HCT116 (cell line): Measurements from ENCODE around the gene CUEDC2. TPM values are rescaled to one million over a fixed set of nuclear protein-coding genes. Genes with fewer than 3 reads are reported as not detected.

Experiments used
- ATAC-seq: fragments of 200-7000 bp; cut with Tn5 transposase; 2 replicates; pipeline ENCODE4 v1.9.1; 2020; ENCODE audit warnings: mild to moderate bottlenecking, moderate library complexity
- BruUV-seq: library from RNA; stranded (reverse); fragments of 400-500 nt; replicated peaks from 2 replicates; lab custom pipeline; 2021; lab: Mats Ljungman, UMichigan
- CTCF ChIA-PET: fragments of 300-600 bp; sonication (Branson Sonifier 250); formaldehyde crosslinking; loops from one replicate; lab custom pipeline; 2021; ENCODE audit warnings: antibody characterized with exemption; lab: Charles Lee
- POLR2A ChIA-PET: fragments of 300-600, 350-600 bp; sonication (Branson Sonifier 250); formaldehyde crosslinking; loops from one replicate; lab custom pipeline; 2021; ENCODE audit warnings: antibody characterized with exemption; lab: Charles Lee
- RAD21 ChIA-PET, 2 experiments: fragments of 300-600 bp; sonication (Branson Sonifier 250); formaldehyde crosslinking; loops; one replicate each; lab custom pipeline; 2023; ENCODE audit warnings: low total read pairs in 2 of 2; ENCODE audit not compliant: uncharacterized antibody in 2 of 2, unreplicated experiment in 2 of 2, low non-redundant PET in 1 of 2; lab: Charles Lee
- DNase-seq: peaks from one replicate; pipeline ENCODE4 v3.0.0-alpha.2; 2010; ENCODE audit warnings: low read depth, low spot score
- H2AFZ ChIP-seq: fragments of 200-600 bp; shearing (Covaris generic), sonication (generic); 2 replicates; pipeline ENCODE4 v1.6.1; 2017; ENCODE audit warnings: low read depth, mixed run types, mixed read lengths, antibody characterized with exemption, low read length; ENCODE audit not compliant: poor library complexity, severe bottlenecking
- H3K27ac ChIP-seq: 2 replicates; pipeline ENCODE4 v1.5.1; 2012; ENCODE audit warnings: low read depth, low read length
- H3K27me3 ChIP-seq: fragments of 200-600 bp; sonication (generic); 2 replicates; pipeline ENCODE4 v1.6.1; 2016; ENCODE audit warnings: mixed run types, low read length, mixed read lengths; ENCODE audit not compliant: insufficient read depth
- H3K36me3 ChIP-seq, 2 experiments: fragments of 200-500 bp in 1 of 2; fragments of 200-600 bp in 1 of 2; sonication (Bioruptor generic) in 1 of 2; sonication (generic) in 1 of 2; 2 replicates each; pipeline versions ENCODE4 v1.5.1 to v1.6.1; 2014 to 2016; ENCODE audit warnings: low read length in 2 of 2, inconsistent platforms in 1 of 2, mixed read lengths in 1 of 2, mixed run types in 1 of 2; ENCODE audit not compliant: insufficient read depth in 2 of 2, control insufficient read depth in 1 of 2
- H3K4me1 ChIP-seq, 2 experiments: fragments of 200-600 bp in 1 of 2; sonication (generic) in 1 of 2; 2 replicates each; pipeline versions ENCODE4 v1.5.1 to v1.6.1; 2012 to 2017; ENCODE audit warnings: low read length in 2 of 2, inconsistent platforms in 1 of 2, mild to moderate bottlenecking in 1 of 2, mixed read lengths in 1 of 2, mixed run types in 1 of 2, moderate library complexity in 1 of 2; ENCODE audit not compliant: insufficient read depth in 2 of 2, control insufficient read depth in 1 of 2
- H3K4me2 ChIP-seq: fragments of 200-600 bp; sonication (generic); 2 replicates; pipeline ENCODE4 v1.6.1; 2017; ENCODE audit warnings: mixed run types, low read length, mixed read lengths
- H3K4me3 ChIP-seq, 2 experiments: fragments of 200-600 bp in 1 of 2; sonication (generic) in 1 of 2; replicated peaks in 1 of 2; 2 replicates each; pipeline ENCODE4 v1.5.1; 2011 to 2016; ENCODE audit warnings: low read length in 2 of 2, control low read depth in 1 of 2, low read depth in 1 of 2, mild to moderate bottlenecking in 1 of 2, mixed read lengths in 1 of 2, mixed run types in 1 of 2
- H3K79me2 ChIP-seq: fragments of 200-600 bp; sonication (generic); 2 replicates; pipeline ENCODE4 v1.6.1; 2017; ENCODE audit warnings: mild to moderate bottlenecking, mixed run types, low read length, moderate library complexity, mixed read lengths; ENCODE audit not compliant: insufficient read depth
- H3K9ac ChIP-seq: fragments of 200-600 bp; sonication (generic); 2 replicates; pipeline ENCODE4 v1.6.1; 2016; ENCODE audit warnings: low read length, mixed read lengths
- H3K9me2 ChIP-seq: fragments of 200-600 bp; sonication (generic), shearing (Covaris generic); 2 replicates; pipeline ENCODE4 v1.6.1; 2017; ENCODE audit warnings: mixed run types, mild to moderate bottlenecking, moderate library complexity; ENCODE audit not compliant: insufficient read depth
- H3K9me3 ChIP-seq, 2 experiments: fragments of 200-500 bp in 1 of 2; fragments of 200-600 bp in 1 of 2; sonication (Bioruptor generic) in 1 of 2; sonication (generic) in 1 of 2; 2 replicates each; pipeline ENCODE4 v1.6.1; 2014 to 2017; ENCODE audit warnings: low read length in 2 of 2, mixed read lengths in 2 of 2, inconsistent platforms in 1 of 2, low read depth in 1 of 2, mild to moderate bottlenecking in 1 of 2, mixed run types in 1 of 2, moderate library complexity in 1 of 2; ENCODE audit not compliant: control insufficient read depth in 1 of 2, insufficient read depth in 1 of 2
- H4K20me1 ChIP-seq: fragments of 200-600 bp; sonication (generic), shearing (Covaris generic); 2 replicates; pipeline ENCODE4 v1.6.1; 2017; ENCODE audit warnings: mixed run types, mild to moderate bottlenecking, moderate library complexity; ENCODE audit not compliant: insufficient read depth
- CEBPB ChIP-seq: IDR thresholded peaks from 2 replicates; pipeline ENCODE4 v1.6.1; 2012; ENCODE audit warnings: low read depth
- CTCF ChIP-seq, 3 experiments: fragments of 200-600 bp in 1 of 3; sonication (generic) in 1 of 3; IDR thresholded peaks in 2 of 3; conservative IDR thresholded peaks in 1 of 3; 2 replicates each; pipeline ENCODE4 v1.5.1; 2012 to 2017; ENCODE audit warnings: low read depth in 2 of 3, low read length in 2 of 3, antibody characterized with exemption in 1 of 3, borderline replicate concordance in 1 of 3, control low read depth in 1 of 3, mild to moderate bottlenecking in 1 of 3, mixed read lengths in 1 of 3, mixed run types in 1 of 3, moderate library complexity in 1 of 3; ENCODE audit not compliant: insufficient read depth in 1 of 3
- EGR1 ChIP-seq: IDR thresholded peaks from 2 replicates; pipeline ENCODE4 v1.6.1; 2012; ENCODE audit warnings: low read depth
- ELF1 ChIP-seq: IDR thresholded peaks from 2 replicates; pipeline ENCODE4 v1.6.1; 2012; ENCODE audit warnings: low read depth, borderline replicate concordance
- EZH2 ChIP-seq: fragments of 200-600 bp; sonication (generic); IDR thresholded peaks from 2 replicates; pipeline ENCODE4 v1.6.1; 2017; ENCODE audit warnings: antibody characterized with exemption, mixed run types
- EZH2phosphoT487 ChIP-seq: fragments of 200-600 bp; IDR thresholded peaks from 2 replicates; pipeline ENCODE4 v1.6.1; 2018; ENCODE audit warnings: antibody characterized with exemption, borderline replicate concordance
- FOSL1 ChIP-seq: IDR thresholded peaks from 2 replicates; pipeline ENCODE4 v1.6.1; 2012; ENCODE audit warnings: low read depth
- POLR2A ChIP-seq: IDR thresholded peaks from 2 replicates; pipeline ENCODE4 v1.7.0; 2011; ENCODE audit warnings: borderline replicate concordance; ENCODE audit not compliant: insufficient read depth, insufficient read length; ENCODE audit errors: extremely low read depth
- POLR2AphosphoS5 ChIP-seq: IDR thresholded peaks from 2 replicates; pipeline ENCODE4 v1.6.1; 2011; ENCODE audit warnings: mild to moderate bottlenecking, low read depth, low read length, moderate library complexity
- RAD21 ChIP-seq: IDR thresholded peaks from 2 replicates; pipeline ENCODE4 v1.6.1; 2012; ENCODE audit warnings: low read depth, mild to moderate bottlenecking
- SIN3A ChIP-seq: IDR thresholded peaks from 2 replicates; pipeline ENCODE4 v1.6.1; 2012; ENCODE audit warnings: low read depth
- SP1 ChIP-seq: IDR thresholded peaks from 2 replicates; pipeline ENCODE4 v1.6.1; 2012; ENCODE audit warnings: low read depth
- SRF ChIP-seq: IDR thresholded peaks from 2 replicates; pipeline ENCODE4 v1.6.1; 2012; ENCODE audit warnings: low read depth
- TCF7L2 ChIP-seq: IDR thresholded peaks from 2 replicates; pipeline ENCODE4 v1.7.0; 2011; ENCODE audit warnings: borderline replicate concordance, inconsistent platforms; ENCODE audit not compliant: insufficient read depth, insufficient read length; ENCODE audit errors: extremely low read depth
- YY1 ChIP-seq: IDR thresholded peaks from 2 replicates; pipeline ENCODE4 v1.6.1; 2011; ENCODE audit warnings: low read length, low read depth, moderate library complexity, mild to moderate bottlenecking; ENCODE audit not compliant: insufficient replicate concordance; ENCODE audit errors: extremely low read depth
- ZFX ChIP-seq: fragments of 450-650 bp; IDR thresholded peaks from 2 replicates; pipeline ENCODE4 v1.6.1; 2017
- intact Hi-C: fragments of 100-400 bp; cut with micrococcal nuclease; formaldehyde crosslinking; loops from 2 replicates; pipeline ENCODE4 v1.10.0; 2022
- total RNA-seq: library from RNA; stranded (reverse); gene quantifications from one replicate; pipeline ENCODE4 v1.2.1, GENCODE V29; 2021; ENCODE audit not compliant: unreplicated experiment

Gene CUEDC2
- total RNA-seq, 1 experiment from 2014 or later, result 96.7 TPM

GRCh38 chr10:102414749-102415148, 17.6 kb downstream of the CUEDC2 start (continued):
- TF ChIP-seq POLR2AphosphoS5, result no peak
- no peak for TF ChIP-seq SP1
- TF ChIP-seq RAD21, result no peak
- no peak for TF ChIP-seq EZH2
- TF ChIP-seq CTCF (IDR thresholded peaks at IDR 0.05 in 2 of 3, conservative IDR thresholded peaks at IDR 0.05 in 1 of 3; ENCODE audit: borderline replicate concordance in 1 of 3, insufficient read depth in 1 of 3, low read depth in 2 of 3, low read length in 2 of 3), result no peak
- no peak for TF ChIP-seq FOSL1
- TF ChIP-seq POLR2A, result no peak
- TF ChIP-seq ELF1, result no peak
- no peak for TF ChIP-seq YY1
- no peak for TF ChIP-seq SIN3A

- Histone ChIP-seq H4K20me1 (no peaks in the 10 kb centered on the region), H3K9ac (no peak overlapping the region), H3K4me2 (no peak overlapping the region), H3K9me2 (no peaks in the 10 kb centered on the region), H3K79me2 (no peaks in the 10 kb centered on the region), H3K27me3 (peaks cover 3% of the 10 kb centered on the region; the same call in 1 of the 2 replicates)
- RAD21 ChIA-PET, result no interaction called here
- BruUV-seq, result no TSS peak
- POLR2A ChIA-PET, result interaction anchor here (0.6 to 1.4 kb wide), 2 partner anchors 8 to 1200 kb away, joined by 3 read pairs; no protein-coding TSS in a partner anchor
- intact Hi-C loops, result no loop called here
- CTCF ChIA-PET, result interaction anchor here (0.7 to 1.0 kb wide), 2 partner anchors 10 to 15 kb away, joined by 3 read pairs; no protein-coding TSS in a partner anchor
- no peak for ATAC-seq
- DNase-seq, result no peak
- TF ChIP-seq SIN3A (no peak), YY1 (no peak), POLR2AphosphoS5 (no peak), TCF7L2 (no peak), ZFX (no peak), EZH2 (no peak), SRF (no peak), CEBPB (no peak), CTCF (IDR thresholded peaks at IDR 0.05 in 2 of 3, conservative IDR thresholded peaks at IDR 0.05 in 1 of 3; ENCODE audit: borderline replicate concordance in 1 of 3, insufficient read depth in 1 of 3, low read depth in 2 of 3, low read length in 2 of 3) (no peak), EGR1 (no peak), EZH2phosphoT487 (no peak)
- TF ChIP-seq, all 23 proteins: peak for 0
- no peak overlapping the region for H3K4me3 ChIP-seq
- H2AFZ ChIP-seq, result no peak overlapping the region
- no peak overlapping the region for H3K27ac ChIP-seq
- H3K4me1 ChIP-seq, result peaks cover 8 to 13% of the 10 kb centered on the region in 2 experiments
- H3K36me3 ChIP-seq, result no peaks in the 10 kb centered on the region
- no peaks in the 10 kb centered on the region for H3K9me3 ChIP-seq
Measured at GRCh38 chr10:102413806-102414561, 18.4 kb downstream of the CUEDC2 start.
